Measurements from ENCODE around the gene POLR3K.
"Not testable (repeated sequence)": the region's sequence is repeated elsewhere in the genome, so short reads cannot be mapped to it uniquely, and the experiment has no call there.

Gene POLR3K

GRCh38 chr16:42691-43090, 10.7 kb downstream of the POLR3K start:
- TF ChIP-seq, protein P1, sequence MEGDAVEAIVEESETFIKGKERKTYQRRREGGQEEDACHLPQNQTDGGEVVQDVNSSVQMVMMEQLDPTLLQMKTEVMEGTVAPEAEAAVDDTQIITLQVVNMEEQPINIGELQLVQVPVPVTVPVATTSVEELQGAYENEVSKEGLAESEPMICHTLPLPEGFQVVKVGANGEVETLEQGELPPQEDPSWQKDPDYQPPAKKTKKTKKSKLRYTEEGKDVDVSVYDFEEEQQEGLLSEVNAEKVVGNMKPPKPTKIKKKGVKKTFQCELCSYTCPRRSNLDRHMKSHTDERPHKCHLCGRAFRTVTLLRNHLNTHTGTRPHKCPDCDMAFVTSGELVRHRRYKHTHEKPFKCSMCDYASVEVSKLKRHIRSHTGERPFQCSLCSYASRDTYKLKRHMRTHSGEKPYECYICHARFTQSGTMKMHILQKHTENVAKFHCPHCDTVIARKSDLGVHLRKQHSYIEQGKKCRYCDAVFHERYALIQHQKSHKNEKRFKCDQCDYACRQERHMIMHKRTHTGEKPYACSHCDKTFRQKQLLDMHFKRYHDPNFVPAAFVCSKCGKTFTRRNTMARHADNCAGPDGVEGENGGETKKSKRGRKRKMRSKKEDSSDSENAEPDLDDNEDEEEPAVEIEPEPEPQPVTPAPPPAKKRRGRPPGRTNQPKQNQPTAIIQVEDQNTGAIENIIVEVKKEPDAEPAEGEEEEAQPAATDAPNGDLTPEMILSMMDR (IDR thresholded peaks at IDR 0.05; ENCODE audit: low read depth, low read length, missing control alignments): no peak
- H3K4me3 ChIP-seq (replicated peaks; ENCODE audit: low read depth, low read length): no peak overlapping the region
- no peak for DNase-seq (ENCODE audit: extremely low read depth, low read depth)

- H3K4me3 ChIP-seq (replicated peaks; ENCODE audit: low read depth, low read length): no peak overlapping the region
- no peak for DNase-seq (ENCODE audit: extremely low read depth, low read depth)
- TF ChIP-seq, protein P1 (IDR thresholded peaks at IDR 0.05; ENCODE audit: low read depth, low read length, missing control alignments): no peak
Measured at GRCh38 chr16:42069-42457, 11.3 kb downstream of the POLR3K start.

GRCh38 chr16:41439-42068, 11.9 kb downstream of the POLR3K start:
- H3K4me3 ChIP-seq (replicated peaks; ENCODE audit: low read depth, low read length): no peak overlapping the region
- TF ChIP-seq, protein P1 (IDR thresholded peaks at IDR 0.05; ENCODE audit: low read depth, low read length, missing control alignments): no peak
- no peak for DNase-seq (ENCODE audit: extremely low read depth, low read depth)

- TF ChIP-seq, protein P1 (IDR thresholded peaks at IDR 0.05; ENCODE audit: low read depth, low read length, missing control alignments): no peak
- H3K4me3 ChIP-seq (replicated peaks; ENCODE audit: low read depth, low read length): no peak overlapping the region
- no peak for DNase-seq (ENCODE audit: extremely low read depth, low read depth)
Measured at GRCh38 chr16:38941-39892, 14.2 kb downstream of the POLR3K start.

- DNase-seq (ENCODE audit: extremely low read depth, low read depth); H3K4me3 ChIP-seq (replicated peaks; ENCODE audit: low read depth, low read length): not testable (repeated sequence)
Measured at GRCh38 chr16:38206-38605, 15.2 kb downstream of the POLR3K start.

- no peak overlapping the region for H3K4me3 ChIP-seq (replicated peaks; ENCODE audit: low read depth, low read length)
- no peak for DNase-seq (ENCODE audit: extremely low read depth, low read depth)
- TF ChIP-seq, protein P1 (IDR thresholded peaks at IDR 0.05; ENCODE audit: low read depth, low read length, missing control alignments): no peak
Measured at GRCh38 chr16:37511-37910, 15.9 kb downstream of the POLR3K start.

DNA sequence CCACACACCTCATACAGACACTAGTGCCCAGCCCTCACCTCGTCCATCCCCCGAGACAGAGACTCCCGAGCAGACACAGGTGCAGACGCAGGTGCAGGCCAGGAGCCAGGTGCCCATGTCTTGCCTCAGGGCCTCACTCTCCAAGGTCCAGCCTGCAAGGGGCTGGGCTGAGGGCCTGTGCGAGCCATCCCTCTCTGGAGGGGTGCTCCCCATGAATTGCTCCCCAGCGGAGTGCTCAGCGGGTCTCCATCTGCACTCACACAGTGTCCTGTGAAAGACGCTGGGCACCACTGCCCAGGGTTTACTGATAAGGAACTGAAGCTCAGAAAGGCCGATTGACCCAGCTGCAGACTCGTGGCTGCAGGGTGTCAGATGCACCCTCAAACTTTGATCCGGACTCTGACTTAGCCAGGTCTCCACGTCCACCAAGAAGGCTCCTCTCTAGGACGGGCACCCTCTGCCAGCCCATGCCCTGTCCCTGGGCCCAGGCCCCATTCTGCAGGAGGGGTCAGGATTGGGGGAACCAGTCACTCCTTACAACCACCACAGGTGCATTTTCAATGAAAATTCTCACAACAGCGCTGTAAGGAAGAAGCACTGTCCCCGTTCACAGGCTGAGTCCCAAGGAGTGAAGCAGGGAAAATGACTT, 16.9 kb downstream of the POLR3K start:
- no peak for DNase-seq (ENCODE audit: extremely low read depth, low read depth)

More for the DNA sequence above, 16.9 kb downstream of the POLR3K start:
- no peak overlapping the region for H3K4me3 ChIP-seq (replicated peaks; ENCODE audit: low read depth, low read length)
- TF ChIP-seq, protein P1 (IDR thresholded peaks at IDR 0.05; ENCODE audit: low read depth, low read length, missing control alignments): no peak

Measured in HFF-Myc (cell line).